Fibroblast of lung (primary cell): ENCODE results near the gene ZNF570. TPM values are rescaled to one million over a fixed set of nuclear protein-coding genes. Genes with fewer than 3 reads are reported as not detected.

Source experiments
- DNase-seq, 2 donors: peaks; one replicate each; pipeline versions ENCODE4 v3.0.0 to v3.0.0-alpha.2; 2010; ENCODE audit warnings: low read depth in 2 of 2
- H2AFZ ChIP-seq: 2 replicates; pipeline ENCODE4 v1.5.1; 2012; ENCODE audit warnings: low read length, control low read depth, inconsistent platforms
- H3K27ac ChIP-seq: 2 replicates; pipeline ENCODE4 v1.5.1; 2011; ENCODE audit warnings: low read length, control low read depth; ENCODE audit not compliant: insufficient read depth
- H3K27me3 ChIP-seq: 2 replicates; pipeline ENCODE4 v1.5.1; 2011; ENCODE audit warnings: mild to moderate bottlenecking, low read length; ENCODE audit not compliant: control insufficient read depth, insufficient read depth
- H3K36me3 ChIP-seq: 2 replicates; pipeline ENCODE4 v1.5.1; 2011; ENCODE audit warnings: low read length; ENCODE audit not compliant: control insufficient read depth, insufficient read depth
- H3K4me1 ChIP-seq: 2 replicates; pipeline ENCODE4 v1.5.1; 2011; ENCODE audit warnings: low read length; ENCODE audit not compliant: control insufficient read depth, insufficient read depth; ENCODE audit errors: extremely low read depth
- H3K4me2 ChIP-seq: 2 replicates; pipeline ENCODE4 v1.5.1; 2011; ENCODE audit warnings: low read length, control low read depth; ENCODE audit not compliant: insufficient read depth; ENCODE audit errors: extremely low read depth
- H3K4me3 ChIP-seq, 4 experiments: fragments of 200-600 bp in 1 of 4; sonication (generic) in 1 of 4; replicated peaks in 1 of 4; 2 replicates each; pipeline ENCODE4 v1.5.1; 2011 to 2016; ENCODE audit warnings: low read length in 4 of 4, low read depth in 3 of 4, mild to moderate bottlenecking in 3 of 4, control low read depth in 2 of 4, inconsistent platforms in 1 of 4, mixed read lengths in 1 of 4; ENCODE audit not compliant: insufficient read depth in 1 of 4; ENCODE audit errors: control extremely low read depth in 1 of 4
- H3K79me2 ChIP-seq: 2 replicates; pipeline ENCODE4 v1.5.1; 2012; ENCODE audit warnings: mild to moderate bottlenecking, low read length, inconsistent platforms; ENCODE audit not compliant: control insufficient read depth, insufficient read depth
- H3K9ac ChIP-seq: 2 replicates; pipeline ENCODE4 v1.5.1; 2011; ENCODE audit warnings: mild to moderate bottlenecking, low read length, control low read depth; ENCODE audit not compliant: insufficient read depth
- H3K9me3 ChIP-seq: 2 replicates; pipeline ENCODE4 v1.5.1; 2012; ENCODE audit warnings: low read depth, low read length; ENCODE audit not compliant: control insufficient read depth, insufficient read depth
- H4K20me1 ChIP-seq: 2 replicates; pipeline ENCODE4 v1.5.1; 2011; ENCODE audit warnings: low read length; ENCODE audit not compliant: control insufficient read depth, insufficient read depth; ENCODE audit errors: extremely low read depth
- CTCF ChIP-seq, 2 donors: IDR thresholded peaks in 1 of 2; conservative IDR thresholded peaks in 1 of 2; 1 replicate in 1 of 2; 2 replicates in 1 of 2; pipeline ENCODE4 v1.5.1; 2011 to 2012; ENCODE audit warnings: low read length in 2 of 2, control low read depth in 1 of 2, inconsistent platforms in 1 of 2, low read depth in 1 of 2, mild to moderate bottlenecking in 1 of 2
- EZH2 ChIP-seq: IDR thresholded peaks from 2 replicates; pipeline ENCODE4 v1.5.1; 2012; ENCODE audit warnings: low read length, control low read depth, mild to moderate bottlenecking; ENCODE audit errors: missing control alignments
- polyA plus RNA-seq, 2 donors: library from polyadenylated mRNA; depleted of rRNA in 1 of 2; stranded (reverse) in 1 of 2; unstranded in 1 of 2; fragments of >200 nt; gene quantifications; 2 replicates each; pipeline ENCODE4 v1.2.1, GENCODE V29; 2011 to 2012; ENCODE audit warnings: missing spikeins in 1 of 2
- total RNA-seq: library from RNA; depleted of rRNA; stranded (reverse); fragments of >200 nt; gene quantifications from 2 replicates; pipeline ENCODE4 v1.2.1, GENCODE V29; 2014

ZNF570 gene
- total and polyA plus RNA-seq, 2 donors (not counting 1 experiment from before 2014, with no cell fraction given) = 5.8 to 11.7 TPM

GRCh38 chr19:37519890-37520289, 50.7 kb downstream of the ZNF570 start:
- Histone ChIP-seq H4K20me1 (no peaks in the 10 kb centered on the region), H3K4me2 (no peak overlapping the region), H3K9me3 (no peaks in the 10 kb centered on the region), H3K79me2 (no peaks in the 10 kb centered on the region), H3K36me3 (no peaks in the 10 kb centered on the region), H3K4me1 (no peaks in the 10 kb centered on the region), H3K27me3 (no peaks in the 10 kb centered on the region), H3K27ac (no peak overlapping the region), H3K4me3 (no peak overlapping the region), H3K9ac (no peak overlapping the region), H2AFZ (no peak overlapping the region)
- TF ChIP-seq CTCF (conservative IDR thresholded peaks at IDR 0.05 in 1 of 2, IDR thresholded peaks at IDR 0.05 in 1 of 2; ENCODE audit: low read depth in 1 of 2, low read length in 2 of 2) = no peak
- TF ChIP-seq EZH2 = no peak
- DNase-seq = peak; percentile 12 to 68

- H3K27me3 ChIP-seq = no peaks in the 10 kb centered on the region
- no peak overlapping the region for H3K27ac ChIP-seq
- no peaks in the 10 kb centered on the region for H3K36me3 ChIP-seq
- no peak overlapping the region for H3K9ac ChIP-seq
- H2AFZ ChIP-seq = no peak overlapping the region
- TF ChIP-seq EZH2 = no peak
- TF ChIP-seq CTCF (conservative IDR thresholded peaks at IDR 0.05 in 1 of 2, IDR thresholded peaks at IDR 0.05 in 1 of 2; ENCODE audit: low read depth in 1 of 2, low read length in 2 of 2) = no peak
- DNase-seq = peak; percentile 21 to 36
- H3K4me3 ChIP-seq = no peak overlapping the region
- no peaks in the 10 kb centered on the region for H3K79me2 ChIP-seq
- no peaks in the 10 kb centered on the region for H3K4me1 ChIP-seq
- H3K9me3 ChIP-seq = no peaks in the 10 kb centered on the region
- no peak overlapping the region for H3K4me2 ChIP-seq
- no peaks in the 10 kb centered on the region for H4K20me1 ChIP-seq
These were observed 68.3 kb downstream of the ZNF570 start for GRCh38 chr19:37537391-37537947.

Other genes with a start within 250 kb of the ZNF570 start
- 6.6 and 8.2 TPM in 2 replicates for gene ZNF527, start 98.3 kb upstream of the ZNF570 start, total RNA-seq
- gene ZNF527, start 98.3 kb upstream of the ZNF570 start, polyA plus RNA-seq = 4.1 and 4.6 TPM in 2 replicates
- gene ZNF569, start 1.9 kb upstream of the ZNF570 start, total RNA-seq = 8.5 and 11.9 TPM in 2 replicates
- 3.0 and 4.3 TPM in 2 replicates for gene ZNF569, start 1.9 kb upstream of the ZNF570 start, polyA plus RNA-seq
- gene ZNF793, start 37.6 kb downstream of the ZNF570 start, total RNA-seq = 2.6 and 5.9 TPM in 2 replicates
- 1.6 and 1.7 TPM in 2 replicates for gene ZNF793, start 37.6 kb downstream of the ZNF570 start, polyA plus RNA-seq
- gene ZNF571, start 125.4 kb downstream of the ZNF570 start, total RNA-seq = 3.1 and 4.1 TPM in 2 replicates
- gene ZNF571, start 125.4 kb downstream of the ZNF570 start, polyA plus RNA-seq = 1.3 and 1.9 TPM in 2 replicates
- gene ZNF540, start 125.5 kb downstream of the ZNF570 start, total RNA-seq = 1.0 and 1.3 TPM in 2 replicates
- 0.35 and 0.44 TPM in 2 replicates for gene ZNF540, start 125.5 kb downstream of the ZNF570 start, polyA plus RNA-seq
- gene ZFP30, start 186.1 kb downstream of the ZNF570 start, total RNA-seq = 21.8 and 23.0 TPM in 2 replicates
- gene ZFP30, start 186.1 kb downstream of the ZNF570 start, polyA plus RNA-seq = 3.1 and 4.5 TPM in 2 replicates